ENCODE results near the gene SMPD2. TPM values are rescaled to one million over a fixed set of nuclear protein-coding genes. Genes with fewer than 3 reads are reported as not detected.
A peak's percentile ranks its signal among the peaks of the same experiment; 100 is the strongest.
"Not testable (repeated sequence)": the region's sequence is repeated elsewhere in the genome, so short reads cannot be mapped to it uniquely, and the experiment has no call there.

SMPD2 gene
- total RNA-seq, 1 donor from 2014 or later, result 13.7 TPM

DNA sequence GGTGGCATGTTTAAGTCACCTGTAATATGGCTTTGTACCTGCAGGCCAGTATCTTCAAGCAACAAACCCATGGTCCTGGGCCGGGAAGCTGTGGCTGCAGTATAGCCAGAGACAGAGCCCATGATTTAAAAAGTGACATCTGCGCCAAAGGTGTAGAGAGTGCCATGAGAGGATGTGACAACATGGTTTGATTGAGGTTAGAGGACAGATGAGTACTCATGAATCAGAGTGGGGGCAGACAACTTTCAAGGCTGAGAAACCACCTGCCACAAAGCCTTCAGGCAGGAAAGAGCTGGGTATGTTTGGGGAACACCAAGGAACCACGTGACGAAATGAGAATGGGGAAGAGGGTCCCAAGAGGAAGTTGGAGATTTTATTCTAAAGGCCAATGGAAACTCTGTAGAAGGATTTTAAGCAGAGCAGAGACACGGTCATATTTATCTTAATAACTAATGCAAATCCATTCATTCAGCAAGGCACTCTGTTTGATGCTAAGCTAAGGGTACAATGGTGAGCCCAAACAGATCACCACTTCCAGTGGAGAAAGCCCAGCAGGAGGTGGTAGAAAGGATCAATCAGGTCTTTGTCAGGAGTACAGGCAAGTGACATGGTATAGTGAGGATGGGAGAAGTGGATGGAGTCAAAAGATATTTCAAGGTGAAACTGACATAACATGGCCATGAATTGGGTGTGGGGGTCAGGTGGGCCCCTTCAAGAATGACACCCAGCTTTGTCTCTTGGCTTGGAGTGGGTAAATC, 18.4 kb downstream of the SMPD2 start:
- Histone ChIP-seq H3K9me3 (no peaks in the 10 kb centered on the region), H3K27ac (peak overlapping the region; percentile 8), H3K36me3 (peaks cover 19% of the 10 kb centered on the region), H3K4me1 (peaks cover 49% of the 10 kb centered on the region), H3K27me3 (ENCODE audit: low read depth) (no peaks in the 10 kb centered on the region), H3K4me3 (no peak overlapping the region)
- ATAC-seq (no peak), DNase-seq (no peak)
- TF ChIP-seq CTCF (IDR thresholded peaks at IDR 0.05), result no peak
- intact Hi-C loops (cut with DNase I), result no loop called here

DNA sequence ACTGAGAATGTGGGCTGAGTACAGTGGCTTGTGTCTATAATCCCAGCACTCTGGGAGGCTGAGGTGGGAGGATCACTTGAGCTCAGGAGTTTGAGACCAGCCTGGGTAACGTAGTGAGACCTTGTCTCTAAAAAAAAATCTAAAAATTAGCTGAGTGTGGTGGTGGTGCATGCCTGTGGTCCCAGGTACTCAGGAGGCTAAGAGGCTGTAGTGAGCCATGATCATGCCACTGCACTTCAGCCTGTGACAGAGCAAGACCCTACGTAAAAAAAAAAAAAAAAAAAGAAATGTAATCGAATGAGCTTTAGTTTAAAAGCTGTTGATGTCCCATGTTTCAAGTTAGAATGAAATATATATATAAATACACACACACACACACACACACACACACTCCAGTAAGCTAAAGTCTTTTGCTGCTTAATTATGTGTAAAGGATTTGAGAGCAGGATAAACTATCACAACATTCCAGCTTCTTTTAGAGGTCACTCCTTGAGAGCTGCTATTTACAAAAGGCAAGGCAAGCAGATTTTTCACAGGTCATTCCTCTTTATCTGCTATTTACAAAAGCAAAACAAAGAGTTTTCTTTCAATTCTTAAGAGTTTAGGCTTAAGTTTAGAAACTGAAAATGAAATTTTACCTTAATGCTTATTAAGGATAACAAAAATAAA, 19.8 kb downstream of the SMPD2 start:
- TF ChIP-seq CTCF (IDR thresholded peaks at IDR 0.05), result no peak
- Histone ChIP-seq H3K27ac (peak overlapping the region; percentile 2), H3K27me3 (ENCODE audit: low read depth) (no peaks in the 10 kb centered on the region), H3K4me3 (no peak overlapping the region), H3K36me3 (peaks cover 29% of the 10 kb centered on the region), H3K4me1 (peaks cover 37% of the 10 kb centered on the region), H3K9me3 (no peaks in the 10 kb centered on the region)
- ATAC-seq (no peak), DNase-seq (no peak)
- intact Hi-C loops (cut with DNase I), result no loop called here

- peaks cover 39% of the 10 kb centered on the region for H3K4me1 ChIP-seq
- DNase-seq; intact Hi-C loops (cut with DNase I); H3K9me3 ChIP-seq; H3K27me3 ChIP-seq (ENCODE audit: low read depth); H3K4me3 ChIP-seq; H3K27ac ChIP-seq; ATAC-seq: not testable (repeated sequence)
- H3K36me3 ChIP-seq, result peaks cover 38% of the 10 kb centered on the region
Observed at GRCh38 chr6:109461205-109461604, 20.7 kb downstream of the SMPD2 start.

- H3K9me3 ChIP-seq, result no peaks in the 10 kb centered on the region
- no peak overlapping the region for H3K27ac ChIP-seq
- H3K4me1 ChIP-seq, result peaks cover 37% of the 10 kb centered on the region
- ATAC-seq, result no peak
- intact Hi-C loops (cut with DNase I), result no loop called here
- H3K36me3 ChIP-seq, result peaks cover 46% of the 10 kb centered on the region
- no peak for TF ChIP-seq CTCF (IDR thresholded peaks at IDR 0.05)
- no peaks in the 10 kb centered on the region for H3K27me3 ChIP-seq (ENCODE audit: low read depth)
- no peak overlapping the region for H3K4me3 ChIP-seq
- no peak for DNase-seq
Observed at GRCh38 chr6:109461733-109462526, 21.4 kb downstream of the SMPD2 start.

DNA sequence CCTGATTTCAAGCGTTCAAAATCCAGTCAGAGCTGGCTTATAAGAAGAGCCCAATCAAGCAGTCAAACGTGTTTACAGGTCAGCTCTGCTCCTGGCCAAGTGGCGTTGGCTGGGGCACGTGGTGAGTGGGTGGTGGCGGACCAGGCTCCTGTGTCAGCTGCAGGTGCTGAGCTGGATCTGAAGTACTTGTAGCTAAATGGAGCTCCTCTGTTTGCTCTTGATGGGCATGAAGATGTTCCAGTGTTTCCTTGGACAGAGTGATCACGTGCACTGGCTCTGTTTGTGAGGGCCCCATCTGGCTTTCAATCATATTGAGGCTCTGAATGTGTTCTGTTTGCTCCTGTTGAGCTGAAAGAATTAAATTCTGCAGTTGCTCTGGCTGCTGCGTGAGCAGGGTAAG, 25.2 kb downstream of the SMPD2 start:
- Histone ChIP-seq H3K4me3 (no peak overlapping the region), H3K36me3 (peaks cover 78% of the 10 kb centered on the region), H3K9me3 (no peaks in the 10 kb centered on the region), H3K27ac (no peak overlapping the region), H3K27me3 (ENCODE audit: low read depth) (no peaks in the 10 kb centered on the region), H3K4me1 (peaks cover 9% of the 10 kb centered on the region)
- intact Hi-C loops (cut with DNase I), result no loop called here
- DNase-seq, result peak; percentile 79
- TF ChIP-seq CTCF (IDR thresholded peaks at IDR 0.05), result no peak
- ATAC-seq, result peak; percentile 93 to 95
